Epidermal melanocyte (primary cell): Measurements from ENCODE around the gene ADCY3.

Source experiments
- DNase-seq: peaks from one replicate; pipeline ENCODE4 v3.0.0; 2011; ENCODE audit warnings: low spot score; ENCODE audit not compliant: insufficient read length

The ADCY3 gene

DNA sequence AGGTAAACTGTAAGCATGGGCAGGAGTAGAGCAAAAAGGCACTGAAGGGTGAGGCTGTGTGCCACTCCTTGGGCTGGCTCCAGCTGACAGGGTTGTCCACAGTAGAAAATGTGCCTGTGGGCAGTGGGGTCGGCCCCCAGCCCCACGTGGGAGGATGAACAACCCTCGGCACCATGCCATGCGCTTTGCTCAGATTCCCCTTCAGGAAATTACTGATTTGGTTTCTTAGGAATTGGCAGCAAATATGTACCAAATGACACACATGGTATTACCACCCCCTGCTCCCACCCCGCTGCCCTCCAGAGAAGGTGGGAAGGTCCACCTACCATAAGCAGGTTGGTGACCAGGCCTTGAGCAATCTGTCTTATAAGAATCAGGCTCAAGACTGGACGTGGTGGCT, 13.6 kb downstream of the ADCY3 start:
- DNase-seq: no peak

DNA sequence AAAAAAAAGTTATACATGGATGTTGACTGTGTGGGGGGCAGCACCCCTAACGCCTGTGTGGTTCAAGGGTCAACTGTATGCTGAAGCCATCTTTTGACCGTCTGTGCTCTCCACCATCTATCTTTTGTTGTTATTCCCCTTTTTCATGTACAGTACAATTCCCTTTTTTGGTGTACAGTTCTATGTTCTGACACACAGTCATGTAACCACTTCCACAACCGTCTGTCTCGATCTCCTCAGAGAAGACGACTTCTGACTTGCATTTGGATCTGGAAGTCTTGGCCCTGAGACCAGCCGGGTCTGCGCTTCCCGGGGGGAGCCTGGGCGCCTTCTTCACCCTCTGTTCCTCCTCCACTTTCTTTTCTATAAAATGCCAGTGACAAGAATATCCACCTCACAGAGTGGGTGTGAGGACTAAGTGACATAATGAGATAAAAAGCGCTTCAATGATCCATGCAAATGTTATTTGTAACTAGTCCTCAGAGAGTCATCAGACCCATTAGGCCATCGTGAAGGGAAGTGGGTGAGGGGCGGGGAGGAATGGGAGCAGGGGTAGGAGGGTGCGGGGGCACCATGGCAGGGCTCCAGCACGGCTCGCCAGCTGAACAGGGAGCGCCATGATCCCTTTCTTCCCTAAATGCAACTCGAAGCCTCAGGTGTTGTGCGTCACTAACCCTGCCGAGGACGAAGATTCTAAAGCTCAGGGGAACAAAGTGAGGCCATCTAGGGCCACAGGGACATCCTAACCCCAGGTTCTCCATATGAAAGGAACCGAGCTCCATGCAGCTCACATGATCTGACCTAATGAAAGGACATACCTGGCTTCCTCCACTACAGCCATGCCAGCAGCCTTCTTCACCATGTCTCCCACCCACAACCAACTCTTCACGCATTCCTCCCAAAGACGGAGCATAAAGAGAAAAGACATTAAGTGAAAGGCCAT, 16.6 kb downstream of the ADCY3 start:
- no peak for DNase-seq

DNA sequence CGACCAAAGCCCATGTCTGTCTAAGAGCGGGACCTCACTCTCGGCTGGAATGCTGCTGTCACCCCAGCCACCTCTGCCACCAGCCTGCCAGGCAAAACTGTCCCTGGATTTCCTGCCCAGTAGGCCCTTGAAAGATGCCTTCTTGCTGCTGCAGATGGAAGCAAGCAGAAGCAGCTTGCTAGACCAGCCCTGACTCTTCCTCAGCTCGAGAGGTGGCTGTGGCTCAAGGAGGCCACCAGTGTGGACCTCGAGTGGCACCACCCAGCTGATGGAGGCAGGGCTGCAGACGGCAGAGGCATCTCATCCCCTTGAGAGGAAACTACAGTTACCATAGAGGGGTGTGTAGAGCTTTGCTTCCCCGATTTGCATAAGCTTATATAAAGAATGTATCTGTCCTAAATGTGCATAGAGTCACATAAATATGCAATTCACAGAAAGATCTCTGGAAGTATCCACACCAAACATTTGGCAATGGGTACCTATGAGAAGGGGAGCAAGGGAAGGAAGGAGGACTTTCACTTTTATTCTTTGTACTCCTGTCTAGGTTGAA, 20.6 kb downstream of the ADCY3 start:
- DNase-seq: no peak

DNA sequence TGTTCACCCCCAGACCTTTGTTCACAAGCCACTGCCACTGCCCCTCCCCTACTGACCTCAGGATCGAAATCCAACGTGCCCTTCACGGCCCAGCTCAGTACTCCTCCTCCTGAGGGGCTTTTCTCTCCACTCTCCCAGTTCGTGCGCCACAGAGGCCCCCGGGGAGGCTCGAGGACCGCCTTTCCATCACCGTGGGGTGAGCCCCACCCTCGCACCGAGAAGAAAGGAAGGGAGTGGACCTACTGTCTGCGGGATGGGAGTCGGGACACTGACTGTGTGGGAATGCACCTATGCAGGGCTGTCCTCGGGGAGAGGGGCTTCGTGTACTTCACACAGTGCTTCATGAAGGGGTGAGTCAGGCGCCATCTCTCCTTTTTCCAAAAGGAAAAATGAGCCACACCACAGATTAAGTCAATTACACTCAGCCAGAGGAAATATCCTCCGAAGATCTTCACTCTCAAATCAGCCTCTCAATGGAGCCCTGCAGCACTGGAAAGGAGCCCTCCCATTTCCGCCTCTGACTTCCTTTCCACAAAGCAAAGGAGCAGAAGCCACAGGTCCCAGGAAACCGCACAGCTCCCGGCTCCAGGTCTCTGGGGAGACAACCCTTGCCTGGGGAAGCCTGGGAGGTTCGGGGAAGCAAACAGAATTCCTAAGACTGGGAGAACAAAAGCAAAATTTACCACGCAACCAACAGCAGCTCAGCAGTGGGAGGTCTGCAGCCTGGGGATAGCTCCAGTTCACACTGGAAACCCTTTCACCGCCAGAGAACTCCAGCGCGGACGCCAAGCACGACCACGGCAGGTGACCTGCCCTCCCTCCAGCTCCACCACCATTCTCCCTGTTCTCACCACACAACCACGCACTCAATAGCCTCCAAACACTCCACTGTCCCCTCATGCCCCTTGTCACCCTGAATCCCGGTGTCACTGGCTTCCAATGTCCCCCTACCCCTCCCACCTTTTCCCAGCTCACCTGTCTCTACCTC, 21.6 kb downstream of the ADCY3 start:
- DNase-seq: no peak

DNA sequence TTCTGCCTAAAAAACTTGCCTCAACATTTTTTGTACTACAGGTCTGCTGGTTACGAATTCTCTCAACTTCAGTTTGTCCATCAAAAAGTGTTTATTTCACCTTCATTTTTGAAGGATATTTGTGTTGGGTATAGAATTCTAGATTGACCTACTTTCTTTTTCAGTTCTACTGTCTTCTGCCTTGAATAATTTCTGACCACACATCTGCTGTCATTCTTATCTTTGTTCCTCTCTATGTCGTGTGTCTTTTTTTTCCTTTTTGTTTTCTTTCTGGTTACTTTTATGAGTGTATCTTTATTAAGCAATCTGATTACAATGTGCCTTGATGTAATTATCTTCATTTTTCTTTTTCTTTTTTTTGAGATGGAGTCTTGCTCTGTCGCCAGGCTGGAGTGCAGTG, 25.3 kb downstream of the ADCY3 start:
- DNase-seq: no peak

DNA sequence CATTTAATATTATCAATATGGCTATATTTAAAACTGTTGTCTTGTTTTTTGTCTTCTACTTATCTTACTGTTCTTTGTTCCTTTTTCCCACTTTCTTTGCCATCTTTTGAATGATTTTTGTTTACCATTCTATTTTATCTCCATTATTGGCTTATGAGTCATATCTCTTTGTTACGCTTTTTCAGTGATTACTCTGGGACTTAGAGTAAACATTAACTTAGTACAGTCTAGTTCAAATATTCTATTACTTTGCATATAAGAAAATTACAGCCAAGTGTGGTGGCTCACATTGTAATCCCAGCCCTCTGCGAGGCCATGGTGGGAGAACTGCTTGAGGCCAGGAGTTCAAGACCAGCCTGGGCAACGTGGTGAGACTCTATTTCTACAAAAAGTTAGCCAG, 26.1 kb downstream of the ADCY3 start:
- no peak for DNase-seq

DNA sequence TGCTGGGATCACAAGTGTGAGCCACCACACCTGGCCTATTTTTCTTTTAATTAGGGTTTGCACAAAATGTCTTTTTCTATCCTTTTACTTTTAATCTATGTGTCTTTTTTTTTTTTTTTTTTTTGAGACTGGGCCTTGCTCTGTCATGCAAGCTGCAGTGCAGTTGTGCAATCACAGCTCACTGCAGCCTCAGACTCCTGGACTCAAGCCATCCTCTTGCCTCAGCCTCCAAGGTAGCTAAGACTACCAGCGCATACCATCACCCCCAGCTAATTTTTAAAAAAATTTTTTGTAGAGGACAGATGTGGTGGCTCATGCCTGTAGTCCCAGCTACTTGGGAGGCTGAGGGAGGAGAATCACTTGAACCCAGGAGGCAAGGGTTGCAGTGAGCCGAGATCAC, 27.1 kb downstream of the ADCY3 start:
- DNase-seq: no peak

DNA sequence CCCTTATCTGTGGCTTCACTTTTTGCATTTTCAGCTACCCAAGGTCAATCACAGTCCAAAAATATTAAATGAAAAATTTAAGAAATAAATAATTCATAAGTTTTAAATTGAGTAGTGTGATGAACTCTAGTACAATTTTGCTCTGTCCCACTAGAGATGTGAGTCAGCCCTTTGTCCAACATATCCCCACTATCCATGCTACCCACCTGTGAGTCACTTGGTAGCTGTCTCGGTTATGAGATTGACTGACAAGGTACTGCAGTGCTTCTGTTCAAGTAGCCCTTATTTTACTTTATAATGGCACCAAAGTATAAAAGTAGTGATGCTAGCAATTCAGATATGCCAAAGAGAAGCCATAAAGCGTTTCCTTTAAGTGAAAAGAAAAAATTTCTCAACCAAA, 28.8 kb downstream of the ADCY3 start:
- no peak for DNase-seq

DNA sequence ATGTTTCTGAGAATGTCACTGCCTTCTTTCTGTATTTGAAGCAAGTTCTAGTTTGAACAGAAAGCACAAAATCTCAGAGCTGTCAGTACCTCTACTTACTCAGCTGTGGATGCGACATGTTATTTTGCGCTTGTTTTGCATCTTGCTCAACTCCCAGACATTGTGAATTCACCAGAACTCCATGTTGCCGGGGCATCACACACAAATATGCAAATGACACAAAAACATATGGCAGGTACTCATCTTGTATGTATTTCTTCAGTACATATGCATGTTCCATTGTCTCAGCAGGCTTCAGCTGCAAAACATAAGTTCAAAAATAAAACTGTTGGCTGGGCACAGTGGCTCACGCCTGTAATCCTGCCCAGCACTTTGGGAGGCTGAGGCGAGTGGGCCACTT, 30.8 kb downstream of the ADCY3 start:
- DNase-seq: no peak

DNA sequence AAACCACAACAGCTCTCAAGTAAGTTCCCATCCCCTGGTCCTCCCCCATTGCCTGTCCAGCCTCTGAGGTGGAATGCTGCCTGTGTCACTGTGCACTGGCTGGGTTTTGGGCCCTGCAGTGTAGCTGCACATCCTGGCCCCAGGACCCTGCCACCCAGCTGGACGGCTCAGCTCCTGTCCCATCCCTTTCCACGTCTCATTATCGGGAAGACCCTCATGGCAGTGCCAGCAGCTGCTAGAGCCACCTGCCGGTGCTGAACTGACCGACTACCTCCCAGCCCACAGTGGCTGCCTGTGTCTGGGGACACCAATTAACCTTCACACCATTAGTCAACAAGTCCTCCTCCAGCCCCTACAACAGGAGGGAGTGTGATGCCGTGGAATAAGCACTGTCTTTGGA, 31.9 kb downstream of the ADCY3 start:
- DNase-seq: no peak

DNA sequence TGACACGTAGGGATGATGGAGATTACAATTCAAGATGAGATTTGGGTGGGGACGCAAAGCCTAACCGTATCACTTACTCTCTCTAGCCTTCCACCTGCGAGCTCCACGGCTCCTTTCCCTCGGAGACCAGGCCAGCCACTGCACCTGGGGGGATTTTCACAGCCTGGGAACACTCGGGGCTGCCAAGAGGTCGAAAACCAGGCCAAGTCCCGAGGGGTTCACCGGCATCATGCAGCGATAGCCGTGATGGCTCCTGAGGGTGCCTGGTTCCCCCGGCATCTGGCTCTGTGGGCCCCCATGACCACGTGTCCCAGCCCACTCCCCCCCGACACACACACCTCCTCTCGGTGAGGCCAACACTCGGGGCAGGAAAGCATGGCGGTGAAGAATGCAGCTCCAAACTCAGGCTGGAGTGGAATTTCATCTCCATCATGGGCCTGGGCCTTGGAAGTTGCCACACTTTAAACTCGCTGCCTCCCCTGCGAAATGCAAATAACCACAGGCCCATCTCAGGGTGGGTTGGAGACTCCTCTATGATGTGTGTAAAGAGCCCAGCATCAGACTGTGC, 32.6 kb downstream of the ADCY3 start:
- DNase-seq: no peak

DNA sequence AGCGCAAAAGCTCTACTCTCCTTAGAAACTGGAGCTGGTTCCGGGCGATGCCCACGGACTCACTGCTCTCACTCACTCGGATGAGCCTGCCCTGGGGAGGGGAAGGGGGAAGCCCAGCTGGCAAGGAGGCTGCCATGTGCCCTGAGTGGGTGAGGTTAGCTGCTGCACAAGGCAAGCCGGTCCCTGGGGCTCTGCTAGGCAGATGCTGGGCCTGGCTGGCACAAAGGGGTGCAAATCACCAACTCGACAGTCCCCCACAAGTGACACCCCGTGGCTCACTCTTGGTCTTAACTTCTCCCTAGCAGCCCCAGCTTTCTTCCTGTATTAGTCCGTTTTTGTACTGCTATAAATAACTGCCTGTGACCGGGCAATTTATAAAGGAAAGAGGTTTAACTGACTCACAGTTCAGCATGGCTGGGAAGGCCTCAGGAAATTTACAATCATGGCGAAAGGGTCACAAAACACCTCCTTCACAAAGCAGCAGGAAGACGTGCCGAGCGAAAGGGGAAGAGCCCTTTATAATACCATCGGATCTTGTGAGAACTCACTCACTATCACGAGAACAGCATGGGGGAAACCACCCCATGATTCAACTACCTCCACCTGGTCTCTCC, 33.2 kb downstream of the ADCY3 start:
- DNase-seq: no peak

DNA sequence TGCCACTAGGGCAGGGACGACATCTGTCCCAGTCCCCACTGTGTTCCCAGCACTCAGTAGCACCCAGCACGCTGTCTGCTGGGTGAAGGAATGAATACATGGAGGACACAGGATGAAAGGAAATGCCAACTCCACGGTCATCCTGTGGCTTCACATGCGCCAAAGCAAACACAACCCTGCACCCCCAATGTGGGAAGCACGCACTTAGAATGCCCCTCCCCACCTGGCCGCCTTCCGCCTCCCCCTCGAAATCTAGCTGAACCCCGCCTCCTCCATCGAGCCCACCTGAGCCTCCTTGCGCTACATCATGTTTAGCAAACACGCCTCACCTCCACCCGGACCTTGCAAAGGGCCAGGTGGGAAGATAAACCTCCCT, 33.9 kb downstream of the ADCY3 start:
- DNase-seq: no peak

DNA sequence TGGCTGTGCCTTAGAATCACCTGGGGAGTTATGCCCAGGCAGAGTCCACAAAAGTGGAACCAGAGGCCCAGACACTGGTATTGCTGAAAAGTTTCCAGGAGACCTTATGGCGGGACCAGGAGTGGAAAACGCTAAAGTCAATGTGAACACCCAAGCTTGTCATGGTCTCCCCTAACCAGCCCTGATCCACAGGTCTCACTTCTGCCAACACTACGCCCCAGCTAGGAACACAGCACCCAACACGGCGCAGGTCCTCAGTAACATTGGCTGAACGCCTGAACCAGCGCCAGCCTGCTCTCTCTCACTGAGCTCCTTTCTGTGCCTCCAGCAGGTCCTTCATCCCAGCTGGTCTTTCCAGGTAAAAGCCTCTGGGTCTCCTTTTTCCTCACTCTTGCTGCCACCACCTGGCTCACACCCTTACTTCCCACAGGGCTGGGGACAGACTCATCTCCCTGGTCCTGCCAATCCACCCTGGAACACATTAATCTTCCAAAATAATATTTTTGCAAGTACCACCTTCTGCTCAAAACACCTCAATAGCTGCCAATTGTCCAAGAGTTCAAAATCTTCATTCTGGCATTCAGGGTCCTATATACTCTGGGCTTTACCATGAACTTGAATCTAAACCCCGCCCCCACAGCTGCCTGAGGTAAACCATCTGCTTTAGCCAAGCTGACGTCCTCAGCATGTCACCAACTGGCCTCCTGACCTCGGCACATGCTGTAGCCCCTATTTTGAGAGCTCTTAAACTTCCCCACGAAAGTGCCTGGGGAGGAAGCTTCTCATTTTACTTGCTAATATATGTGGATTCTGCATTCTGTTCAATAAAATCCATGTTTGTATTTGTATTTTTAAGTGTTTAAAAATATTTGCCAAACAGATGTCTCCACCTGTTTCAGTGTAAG, 34.6 kb downstream of the ADCY3 start:
- DNase-seq: no peak

DNA sequence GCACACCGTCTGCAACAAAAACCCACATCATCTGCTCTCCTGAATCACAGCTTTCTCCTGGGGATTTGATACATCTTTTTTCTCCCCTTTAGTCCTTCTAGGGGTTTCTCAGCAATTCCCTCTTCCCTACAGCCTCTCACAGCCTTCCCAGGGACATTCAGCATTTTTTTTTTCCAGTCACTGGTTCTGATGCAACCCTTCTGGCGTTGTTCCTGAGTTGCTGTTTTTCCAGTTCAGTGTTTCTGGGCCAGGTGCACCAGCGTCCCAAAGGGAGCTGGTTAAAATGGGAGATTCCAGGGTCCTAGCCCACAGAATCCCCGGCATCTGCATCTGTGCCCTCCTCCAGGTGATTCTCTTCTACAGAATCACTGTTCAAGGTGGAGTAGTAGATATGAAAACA, 36.1 kb downstream of the ADCY3 start:
- DNase-seq: no peak

DNA sequence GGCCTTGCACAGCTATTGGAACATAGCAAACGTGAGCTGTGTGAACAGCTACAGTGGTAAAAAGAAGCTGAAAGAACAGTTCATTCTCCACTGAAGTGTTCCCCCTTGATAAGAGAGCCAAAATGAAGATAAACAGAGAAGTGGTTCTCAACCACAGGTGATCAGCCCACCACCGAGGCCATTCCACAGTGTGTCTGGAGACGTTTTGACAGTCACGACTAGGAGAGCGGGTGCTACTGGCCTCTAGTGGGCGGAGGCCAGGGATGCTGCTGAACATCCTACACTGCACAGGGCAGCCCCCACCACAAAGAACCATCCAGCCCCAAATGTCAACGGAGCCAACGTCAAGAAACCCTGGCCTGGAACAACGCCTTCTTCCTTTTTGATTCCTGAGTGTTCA, 38.4 kb downstream of the ADCY3 start:
- no peak for DNase-seq

DNA sequence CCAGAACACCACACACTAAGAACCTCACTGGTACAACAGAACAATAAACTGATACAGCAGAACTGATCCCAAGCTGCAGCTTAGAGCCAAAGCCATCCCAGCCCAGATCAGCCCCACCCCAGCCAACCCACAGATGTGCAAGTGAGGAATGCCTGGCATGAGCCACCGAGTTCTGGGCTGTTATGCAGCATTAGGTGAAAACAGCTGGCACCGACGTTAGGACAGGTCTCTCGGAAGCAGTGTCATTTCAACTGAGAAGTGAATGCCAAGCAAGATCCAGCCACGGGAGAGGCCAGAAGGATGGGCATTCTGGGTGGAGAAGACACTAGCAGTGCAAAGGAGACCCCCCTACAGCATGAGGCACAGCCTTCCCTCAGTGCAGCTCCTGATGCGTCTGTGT, 38.9 kb downstream of the ADCY3 start:
- no peak for DNase-seq

DNA sequence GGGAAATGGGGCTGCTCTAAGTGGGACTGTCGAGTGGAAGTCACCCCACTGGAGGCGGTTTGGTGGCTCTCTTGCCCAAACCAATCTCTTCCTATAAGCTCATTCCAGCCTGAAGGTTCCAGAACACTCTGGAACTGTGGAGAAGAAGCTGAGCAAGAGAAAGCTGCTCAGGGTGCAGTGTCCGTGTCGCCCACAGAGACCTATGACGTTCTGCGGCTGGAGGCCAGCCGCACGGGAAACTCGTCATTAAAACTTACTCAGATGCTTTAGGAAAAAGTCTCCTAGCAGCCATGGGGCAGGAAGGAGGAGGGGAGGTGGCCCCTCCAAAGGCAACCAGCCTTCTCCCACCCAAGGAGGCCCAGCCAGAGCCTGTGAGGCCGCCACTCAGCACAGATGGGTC, 41.7 kb downstream of the ADCY3 start:
- DNase-seq: no peak

DNA sequence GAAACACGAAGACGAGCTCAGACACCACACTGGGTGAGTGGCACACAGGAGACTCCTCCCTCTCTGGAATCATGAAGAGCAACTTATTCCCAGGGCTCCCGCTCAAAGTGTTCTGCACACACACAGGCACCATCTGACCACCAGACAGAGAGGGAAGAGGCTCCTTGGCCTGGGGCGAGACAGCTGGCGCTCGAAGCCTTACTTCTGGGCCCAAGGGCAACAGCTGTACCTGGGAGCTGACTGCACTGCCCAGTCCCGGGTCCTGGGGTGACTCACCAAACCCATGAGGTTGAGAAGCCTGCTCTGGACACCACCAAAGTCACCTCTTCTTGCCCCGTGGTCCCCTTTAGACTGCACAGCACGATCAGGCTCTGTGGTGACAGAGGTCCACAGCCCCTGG, 42.4 kb downstream of the ADCY3 start:
- DNase-seq: no peak

DNA sequence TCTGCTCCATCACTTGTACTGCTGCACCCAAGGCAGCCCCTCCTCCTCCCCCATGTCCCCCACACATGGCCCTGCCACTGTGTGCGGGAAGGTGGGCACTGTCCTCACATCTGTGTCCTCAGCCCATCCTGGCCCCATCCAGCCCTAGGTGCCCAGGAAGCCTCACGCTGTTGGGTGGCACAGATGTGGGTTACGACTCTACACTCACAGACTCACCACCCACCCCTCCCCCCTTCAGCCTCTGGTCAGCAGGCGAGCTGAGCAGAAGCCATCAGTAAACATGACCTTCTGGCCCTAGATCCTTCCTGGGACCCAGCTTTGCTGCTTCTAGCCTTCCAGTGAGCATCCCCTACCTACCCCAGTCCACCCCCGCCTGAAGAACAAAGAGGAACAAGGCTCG, 43.0 kb downstream of the ADCY3 start:
- no peak for DNase-seq
